HG03280 (cell line): ENCODE measurements around the gene C3orf22.

Experiments used
- ATAC-seq: cut with Tn5 transposase; IDR thresholded peaks from one replicate; pipeline ENCODE4 v1.9.1; 2021; ENCODE audit warnings: mild to moderate bottlenecking, moderate library complexity; ENCODE audit not compliant: unreplicated experiment

C3orf22 gene

GRCh38 chr3:126557415-126557745 is 1.4 kb downstream of the C3orf22 start:
- ATAC-seq, result no peak

GRCh38 chr3:126556637-126557414 is 1.9 kb downstream of the C3orf22 start:
- no peak for ATAC-seq

- no peak for ATAC-seq
These were observed 2.7 kb downstream of the C3orf22 start for GRCh38 chr3:126555795-126556636.

- no peak for ATAC-seq
These were observed 3.9 kb downstream of the C3orf22 start for GRCh38 chr3:126554560-126555525.

DNA sequence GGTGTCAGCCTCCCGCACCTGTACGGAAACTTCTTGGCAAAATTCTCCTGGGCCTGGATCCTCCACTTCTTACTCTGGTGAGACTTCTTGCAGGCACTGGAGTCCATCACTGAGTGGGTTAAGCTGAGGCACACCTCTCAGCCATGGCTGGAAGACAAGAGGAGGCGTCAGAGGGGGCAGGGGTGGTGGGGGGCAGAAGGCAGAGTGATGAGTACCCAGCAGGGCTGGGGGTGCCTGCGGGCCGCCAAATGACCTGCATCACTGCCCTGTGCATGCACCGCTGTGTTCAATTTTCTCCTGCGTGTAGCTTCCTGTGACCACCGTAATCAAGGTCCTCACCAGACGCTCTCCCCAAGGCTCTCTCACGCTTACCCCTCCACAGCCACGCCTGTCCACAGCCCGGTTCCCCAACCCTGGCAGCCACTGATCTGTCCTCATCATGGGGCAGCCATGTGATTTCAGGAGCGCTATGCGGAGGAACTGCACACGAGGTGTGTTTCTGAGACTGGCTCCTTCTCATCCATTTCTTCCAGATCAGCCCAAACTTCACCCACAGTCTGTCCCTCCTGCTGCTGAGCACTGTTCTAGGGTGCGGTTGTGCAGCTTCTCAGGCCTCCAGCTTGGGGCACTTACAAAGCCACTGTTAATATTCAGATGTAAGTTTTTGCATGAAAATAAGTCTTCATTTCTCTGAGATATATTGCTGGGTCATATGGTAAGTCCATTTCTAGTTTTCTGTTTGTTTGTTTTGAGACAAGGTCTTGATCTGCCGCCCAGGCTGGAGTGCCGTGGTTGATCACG is 5.2 kb downstream of the C3orf22 start:
- no peak for ATAC-seq

- ATAC-seq, result no peak
These were observed 5.9 kb downstream of the C3orf22 start for GRCh38 chr3:126552688-126553283.

GRCh38 chr3:126551839-126552687 is 6.7 kb downstream of the C3orf22 start:
- no peak for ATAC-seq

DNA sequence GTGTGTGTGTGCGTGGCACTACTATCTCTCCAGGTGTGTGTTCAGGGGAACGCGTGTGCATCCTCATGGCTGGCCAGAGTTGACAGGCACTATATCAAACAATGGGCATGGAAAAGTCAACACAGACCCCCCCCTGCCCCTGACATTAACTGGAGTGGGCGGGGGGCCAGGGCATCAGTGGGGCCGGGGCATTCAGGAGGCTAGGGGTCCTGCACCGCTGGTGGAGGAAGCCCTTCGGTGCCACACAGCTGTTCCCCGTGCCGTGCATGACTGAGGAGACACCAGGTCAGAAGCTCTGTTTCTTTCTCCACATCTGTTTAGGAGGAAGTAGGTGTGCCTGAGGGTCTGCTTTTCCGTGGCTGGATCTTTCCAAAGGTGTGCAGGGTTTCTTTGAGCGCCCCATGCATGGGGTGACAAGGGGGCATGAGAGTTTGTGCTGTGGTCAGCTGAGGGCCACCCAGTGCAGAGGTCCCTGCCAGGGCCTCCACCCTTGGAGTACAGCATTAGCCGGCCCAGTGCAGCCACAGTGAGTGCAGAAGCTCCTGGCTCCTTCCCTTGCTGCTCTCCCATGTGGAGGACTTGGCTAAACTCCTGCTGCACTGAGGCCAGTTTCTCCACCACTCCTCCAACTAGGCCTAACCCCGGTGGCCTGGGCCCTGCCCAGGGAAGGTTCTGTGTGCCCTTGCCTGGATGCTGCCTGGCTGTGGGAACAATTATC is 7.5 kb downstream of the C3orf22 start:
- no peak for ATAC-seq

GRCh38 chr3:126550488-126551051 is 8.2 kb downstream of the C3orf22 start:
- ATAC-seq, result no peak

- no peak for ATAC-seq
These were observed 8.8 kb downstream of the C3orf22 start for GRCh38 chr3:126549861-126550487.

DNA sequence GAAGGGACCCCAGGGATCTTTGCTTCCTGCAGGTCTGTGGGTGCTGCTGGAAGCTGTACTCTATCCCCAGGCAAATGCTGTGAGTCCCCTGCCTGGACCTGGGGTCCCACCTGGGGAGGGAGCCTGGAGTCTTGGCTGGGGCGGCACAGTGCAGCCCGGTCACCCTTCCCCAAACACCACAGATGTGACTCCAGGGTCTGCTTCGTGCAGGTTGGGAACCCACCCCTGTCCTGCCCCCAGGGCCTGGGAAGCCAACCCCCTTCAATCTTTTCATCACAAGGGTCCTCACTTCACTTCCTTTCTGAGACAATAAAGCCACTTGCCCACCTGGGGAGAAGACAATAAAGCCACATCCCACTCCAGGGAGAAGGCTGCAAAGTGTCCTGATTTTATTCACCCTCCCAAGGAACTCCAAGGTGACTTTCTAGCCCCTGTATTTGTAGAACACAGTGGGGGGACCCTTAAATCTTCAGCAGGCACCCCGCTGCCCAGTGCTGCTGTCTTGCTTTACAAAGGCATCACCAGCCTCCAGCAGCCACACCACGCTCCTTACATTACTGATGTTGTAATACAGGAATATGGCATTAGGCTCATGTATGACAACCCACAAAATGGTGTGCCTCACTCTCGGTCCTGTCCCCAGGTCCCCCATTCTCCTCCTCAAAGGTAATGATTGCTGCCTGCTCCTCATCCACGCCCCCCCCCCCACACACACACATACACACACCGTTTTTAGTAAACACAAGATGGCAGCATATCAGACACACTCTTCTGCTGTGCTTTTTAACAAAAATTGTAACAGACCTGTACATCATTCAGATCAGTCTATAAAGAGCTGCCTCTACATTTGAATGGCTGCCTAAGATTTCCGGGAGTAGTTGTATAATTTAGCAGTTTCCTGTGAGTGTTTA is 9.9 kb downstream of the C3orf22 start:
- ATAC-seq, result no peak

DNA sequence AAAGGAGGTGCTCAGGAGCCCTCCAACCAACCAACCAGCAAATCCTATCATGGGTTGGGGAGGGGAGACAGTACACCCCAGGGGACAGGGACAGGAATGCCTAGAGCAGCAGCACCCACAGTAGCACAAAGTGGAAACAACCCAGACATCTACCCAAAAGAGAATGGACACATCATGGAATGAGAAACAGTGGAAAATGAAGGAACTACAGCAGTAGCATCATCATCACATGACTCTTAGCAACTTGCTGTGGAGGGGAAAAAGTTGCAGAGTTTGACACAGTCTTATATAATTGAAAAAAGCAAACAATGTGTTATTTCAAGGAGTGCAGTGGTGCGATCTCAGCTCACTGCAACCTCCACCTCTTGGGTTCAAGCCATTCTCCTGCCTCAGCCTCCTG is 11.0 kb downstream of the C3orf22 start:
- no peak for ATAC-seq

DNA sequence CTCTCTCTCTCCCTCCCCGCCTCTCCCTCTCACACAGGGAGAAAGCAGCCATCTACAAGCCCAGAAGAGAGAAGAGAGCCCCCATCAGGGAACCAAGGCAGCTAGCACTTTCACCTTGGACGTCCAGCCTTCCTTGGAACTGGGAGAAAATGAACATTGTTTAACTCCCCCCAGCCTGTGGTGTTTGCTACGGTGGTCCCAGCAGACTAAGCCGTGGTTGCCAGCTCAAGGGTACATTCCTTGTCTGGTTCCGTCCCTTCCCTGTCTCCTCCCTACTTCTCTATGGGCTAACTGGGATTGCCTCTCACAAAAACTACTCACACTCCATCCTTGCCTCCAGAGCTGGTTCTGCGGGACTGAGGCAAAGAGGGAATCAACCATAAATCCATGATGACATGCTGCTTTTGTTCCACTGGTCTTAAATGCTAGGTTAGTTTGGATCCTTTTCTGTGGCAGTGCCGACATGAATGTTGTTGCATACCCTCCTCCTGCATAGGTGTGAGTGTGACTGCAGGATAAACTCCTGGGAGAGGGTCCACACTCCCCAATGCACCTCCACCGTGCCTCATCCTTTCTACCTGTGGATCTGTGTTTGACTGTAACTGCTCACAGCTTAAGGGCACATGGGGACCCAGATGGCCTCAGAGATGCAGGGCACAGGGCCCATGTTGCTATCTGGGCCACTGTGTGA is 12.0 kb downstream of the C3orf22 start:
- no peak for ATAC-seq

DNA sequence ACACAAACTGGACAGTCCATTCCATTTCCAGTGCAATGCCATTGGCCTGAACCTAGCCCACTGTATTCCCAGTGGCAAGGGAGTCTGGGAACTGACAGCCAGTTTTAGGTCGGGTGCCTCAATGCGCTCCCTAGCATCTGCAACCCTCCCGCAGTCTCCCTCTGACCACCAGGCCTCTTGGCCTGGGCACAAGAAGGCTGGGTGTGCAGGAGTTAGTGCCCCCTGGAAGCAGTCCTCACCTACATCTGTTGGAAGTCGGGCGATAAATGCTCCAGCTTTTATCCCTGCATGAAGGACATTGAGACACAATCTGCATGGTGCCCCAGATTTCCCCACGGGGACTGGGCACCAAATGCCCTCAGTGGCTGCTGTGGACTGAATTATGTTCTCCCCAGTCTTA is 12.7 kb downstream of the C3orf22 start:
- ATAC-seq, result no peak

- no peak for ATAC-seq
These were observed 13.2 kb downstream of the C3orf22 start for GRCh38 chr3:126545544-126545943.
